Astrocyte of the spinal cord (primary cell): ENCODE results near the gene TIPRL.
"Not testable (repeated sequence)": the region's sequence is repeated elsewhere in the genome, so short reads cannot be mapped to it uniquely, and the experiment has no call there.

Source experiments
- DNase-seq: peaks from one replicate; pipeline ENCODE4 v3.0.0; 2011; ENCODE audit warnings: low read depth, low spot score
- H3K4me3 ChIP-seq: 2 replicates; pipeline ENCODE4 v1.5.1; 2011; ENCODE audit warnings: low read depth, mild to moderate bottlenecking, low read length, moderate library complexity
- in situ Hi-C: cut with HindIII; loops from 2 replicates; pipeline ENCODE4 v1.10.0; 2017; ENCODE audit warnings: low sequenced_read_pairs
- TF ChIP-seq, protein P1 (sequence below): IDR thresholded peaks from 2 replicates; pipeline ENCODE4 v1.5.1; 2012; ENCODE audit warnings: low read depth, mild to moderate bottlenecking, low read length, inconsistent platforms

Gene TIPRL

DNA sequence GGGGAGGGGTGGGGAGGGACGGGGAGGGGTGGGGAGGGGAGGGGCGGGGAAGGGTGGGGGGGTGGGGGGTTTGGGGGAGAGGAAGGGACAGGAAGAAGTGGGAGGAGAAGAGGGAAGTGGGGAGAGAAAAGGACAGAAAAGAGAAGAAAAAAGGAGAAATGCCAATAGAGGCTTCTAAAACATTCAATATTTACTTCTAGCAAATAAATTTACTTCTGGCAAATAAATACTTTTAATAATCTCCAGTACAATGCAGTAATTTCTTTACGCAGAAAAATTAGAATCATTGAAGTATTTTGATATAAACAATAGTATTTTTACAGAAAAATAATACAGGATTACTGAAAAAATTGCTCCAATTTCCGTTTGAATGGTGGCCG is 32.6 kb upstream of the TIPRL start:
- H3K4me3 ChIP-seq = no peak overlapping the region
- TF ChIP-seq, protein P1, sequence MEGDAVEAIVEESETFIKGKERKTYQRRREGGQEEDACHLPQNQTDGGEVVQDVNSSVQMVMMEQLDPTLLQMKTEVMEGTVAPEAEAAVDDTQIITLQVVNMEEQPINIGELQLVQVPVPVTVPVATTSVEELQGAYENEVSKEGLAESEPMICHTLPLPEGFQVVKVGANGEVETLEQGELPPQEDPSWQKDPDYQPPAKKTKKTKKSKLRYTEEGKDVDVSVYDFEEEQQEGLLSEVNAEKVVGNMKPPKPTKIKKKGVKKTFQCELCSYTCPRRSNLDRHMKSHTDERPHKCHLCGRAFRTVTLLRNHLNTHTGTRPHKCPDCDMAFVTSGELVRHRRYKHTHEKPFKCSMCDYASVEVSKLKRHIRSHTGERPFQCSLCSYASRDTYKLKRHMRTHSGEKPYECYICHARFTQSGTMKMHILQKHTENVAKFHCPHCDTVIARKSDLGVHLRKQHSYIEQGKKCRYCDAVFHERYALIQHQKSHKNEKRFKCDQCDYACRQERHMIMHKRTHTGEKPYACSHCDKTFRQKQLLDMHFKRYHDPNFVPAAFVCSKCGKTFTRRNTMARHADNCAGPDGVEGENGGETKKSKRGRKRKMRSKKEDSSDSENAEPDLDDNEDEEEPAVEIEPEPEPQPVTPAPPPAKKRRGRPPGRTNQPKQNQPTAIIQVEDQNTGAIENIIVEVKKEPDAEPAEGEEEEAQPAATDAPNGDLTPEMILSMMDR = no peak
- in situ Hi-C loops = no loop called here
- DNase-seq = no peak

GRCh38 chr1:168146626-168147025 is 32.1 kb upstream of the TIPRL start:
- DNase-seq = no peak
- TF ChIP-seq, protein P1 = no peak
- H3K4me3 ChIP-seq = no peak overlapping the region
- in situ Hi-C loops = no loop called here

DNA sequence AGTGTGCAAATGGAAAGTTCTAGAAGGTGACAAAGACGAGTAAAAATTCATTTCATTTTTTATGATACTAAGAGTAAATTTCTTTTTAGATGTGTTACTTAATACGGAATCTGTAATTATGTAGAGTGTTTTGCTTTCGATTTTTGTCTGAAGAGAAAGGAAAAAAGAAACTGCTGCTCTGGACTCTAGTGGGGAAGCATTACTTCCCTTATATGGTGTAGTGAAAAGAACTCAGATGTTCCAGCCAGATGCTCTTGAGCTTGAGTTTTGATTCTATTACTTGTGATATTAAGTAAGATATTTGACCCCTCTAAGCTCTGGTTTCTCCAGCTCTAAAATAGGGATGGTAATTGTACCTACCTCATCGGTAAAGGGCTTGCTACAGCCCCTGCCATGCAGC is 29.8 kb upstream of the TIPRL start:
- no peak for DNase-seq
- TF ChIP-seq, protein P1 = no peak
- no peak overlapping the region for H3K4me3 ChIP-seq
- in situ Hi-C loops = no loop called here

GRCh38 chr1:168150283-168150682 is 28.5 kb upstream of the TIPRL start:
- H3K4me3 ChIP-seq = no peak overlapping the region
- TF ChIP-seq, protein P1 = no peak
- in situ Hi-C loops = no loop called here
- DNase-seq = no peak

DNA sequence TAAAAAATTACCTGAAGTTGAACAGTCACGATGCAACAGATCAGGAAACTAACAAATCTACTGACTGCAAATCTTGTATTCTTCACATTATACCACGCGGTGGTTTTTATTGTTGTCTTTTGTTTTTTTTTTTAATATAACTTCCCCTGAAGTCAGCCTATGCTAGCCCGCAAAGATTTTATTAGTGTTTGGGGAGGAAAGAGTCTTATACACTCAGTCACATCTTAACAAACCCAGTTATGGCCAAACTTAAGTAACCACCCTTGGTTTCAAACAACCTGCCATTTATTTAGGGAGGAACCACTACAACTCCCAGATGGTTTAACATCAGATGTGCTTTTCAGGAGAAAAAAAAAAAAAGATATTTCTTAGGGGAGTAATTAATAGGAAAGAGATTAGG is 26.8 kb upstream of the TIPRL start:
- H3K4me3 ChIP-seq = no peak overlapping the region
- TF ChIP-seq, protein P1 = no peak
- DNase-seq = no peak
- in situ Hi-C loops = no loop called here

- DNase-seq, H3K4me3 ChIP-seq, in situ Hi-C loops: not testable (repeated sequence)
These were observed 24.1 kb upstream of the TIPRL start for GRCh38 chr1:168154707-168155106.

DNA sequence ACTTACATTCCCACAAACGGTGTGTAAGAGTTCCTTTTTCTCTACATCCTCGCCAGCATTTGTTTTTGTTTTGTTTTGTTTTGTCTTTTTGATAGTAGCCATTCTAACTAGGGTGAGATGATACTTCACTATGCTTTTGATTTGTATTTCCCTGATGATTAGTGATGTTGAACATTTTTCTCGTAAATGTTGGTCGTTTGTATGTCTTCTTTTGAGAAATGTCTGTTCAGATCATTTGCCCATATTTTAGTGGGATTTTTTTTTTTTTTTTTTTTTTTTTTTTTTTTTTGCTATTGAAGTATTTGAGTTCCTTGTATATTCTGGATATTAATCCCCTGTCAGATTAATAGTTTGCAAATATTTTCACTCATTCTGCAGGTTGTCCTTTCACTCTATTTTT is 22.9 kb upstream of the TIPRL start:
- no peak overlapping the region for H3K4me3 ChIP-seq
- TF ChIP-seq, protein P1 = no peak
- in situ Hi-C loops = no loop called here
- DNase-seq = no peak
